Right atrium auricular region (tissue), 2 donors: Measurements from ENCODE around the gene MN1. TPM values are rescaled to one million over a fixed set of nuclear protein-coding genes. Genes with fewer than 3 reads are reported as not detected.

Experiments
- DNase-seq: peaks from one replicate; pipeline ENCODE4 v3.0.0-alpha.2; 2019; ENCODE audit warnings: low spot score
- H3K27ac ChIP-seq, 2 donors: fragments of 200-600 bp; sonication (generic); 1 replicate in 1 of 2; 2 replicates in 1 of 2; pipeline ENCODE4 v1.5.1; 2016 to 2019
- H3K27me3 ChIP-seq, 2 donors: fragments of 200-600 bp; sonication (generic); one replicate each; pipeline versions ENCODE4 v1.5.1 to v1.6.0; 2017 to 2019
- H3K36me3 ChIP-seq: fragments of 200-600 bp; sonication (generic); one replicate; pipeline ENCODE4 v1.5.1; 2016
- H3K4me1 ChIP-seq, 2 donors: fragments of 200-600 bp; sonication (generic); one replicate each; pipeline versions ENCODE4 v1.5.1 to v1.6.0; 2017 to 2019
- H3K4me3 ChIP-seq, 2 donors: fragments of 200-600 bp; sonication (generic); 1 replicate in 1 of 2; 2 replicates in 1 of 2; pipeline ENCODE4 v1.5.1; 2017 to 2019; ENCODE audit warnings: mild to moderate bottlenecking in 1 of 2, moderate library complexity in 1 of 2
- H3K9me3 ChIP-seq, 2 donors: fragments of 200-600 bp; sonication (generic); one replicate each; pipeline ENCODE4 v1.5.1; 2019
- CTCF ChIP-seq, 2 donors: fragments of 200-600 bp; sonication (generic); IDR thresholded peaks; one replicate each; pipeline ENCODE4 v1.5.1; 2019; ENCODE audit warnings: antibody characterized with exemption in 2 of 2
- total RNA-seq, 2 donors: library from RNA; depleted of rRNA; stranded (reverse); fragments of >200 nt; gene quantifications; one replicate each; pipeline ENCODE4 v1.1.0, GENCODE V29; 2016

Gene MN1
- total RNA-seq, 2 donors from 2014 or later: 13.0 to 14.3 TPM

GRCh38 chr22:27699383-27700019 lies 102.1 kb downstream of the MN1 start:
- no peak overlapping the region for H3K4me3 ChIP-seq
- no peaks in the 10 kb centered on the region for H3K27me3 ChIP-seq
- no peak overlapping the region for H3K27ac ChIP-seq
- TF ChIP-seq CTCF (IDR thresholded peaks at IDR 0.05): no peak
- peaks cover 0 to 16% of the 10 kb centered on the region in 2 donors for H3K9me3 ChIP-seq
- DNase-seq: no peak
- H3K4me1 ChIP-seq: no peaks in the 10 kb centered on the region
- H3K36me3 ChIP-seq: no peaks in the 10 kb centered on the region

GRCh38 chr22:27698813-27699212 lies 102.7 kb downstream of the MN1 start:
- Histone ChIP-seq H3K27ac (no peak overlapping the region), H3K27me3 (no peaks in the 10 kb centered on the region), H3K9me3 (peaks cover 0 to 16% of the 10 kb centered on the region in 2 donors), H3K4me3 (no peak overlapping the region), H3K36me3 (no peaks in the 10 kb centered on the region), H3K4me1 (no peaks in the 10 kb centered on the region)
- no peak for TF ChIP-seq CTCF (IDR thresholded peaks at IDR 0.05)
- no peak for DNase-seq

Other genes with a start within 250 kb of the MN1 start
- 10 to 100 TPM; 26.3 to 43.0 TPM for gene PITPNB, start 117.5 kb upstream of the MN1 start, total RNA-seq